ENCODE results near the gene SRC.

The SRC gene

GRCh38 chr20:37419774-37420542 is 74.0 kb downstream of the SRC start:
- H3K4me3 ChIP-seq (replicated peaks; ENCODE audit: insufficient read depth, low read length) = no peak overlapping the region
- H3K27me3 ChIP-seq (ENCODE audit: insufficient read depth, poor library complexity, severe bottlenecking) = peaks cover 28% of the 10 kb centered on the region
- no peak overlapping the region for H3K27ac ChIP-seq (replicated peaks)
- TF ChIP-seq POLR2AphosphoS5 (IDR thresholded peaks at IDR 0.05; ENCODE audit: low read depth) (no peak), CTCF (IDR thresholded peaks at IDR 0.05; ENCODE audit: insufficient read depth, low read length) (no peak), GABPA (IDR thresholded peaks at IDR 0.05; ENCODE audit: low read depth) (no peak), SPI1 (IDR thresholded peaks at IDR 0.05; ENCODE audit: borderline replicate concordance, low read depth) (no peak), REST (IDR thresholded peaks at IDR 0.05; ENCODE audit: insufficient replicate concordance, low read depth) (no peak)
- no peak for DNase-seq (ENCODE audit: low read depth in 1 of 2, low spot score in 1 of 2)

- no peak for DNase-seq (ENCODE audit: low read depth in 1 of 2, low spot score in 1 of 2)
- TF ChIP-seq POLR2AphosphoS5 (IDR thresholded peaks at IDR 0.05; ENCODE audit: low read depth) = no peak
- no peak overlapping the region for H3K27ac ChIP-seq (replicated peaks)
- peaks cover 25% of the 10 kb centered on the region for H3K27me3 ChIP-seq (ENCODE audit: insufficient read depth, poor library complexity, severe bottlenecking)
- H3K4me3 ChIP-seq (replicated peaks; ENCODE audit: insufficient read depth, low read length) = no peak overlapping the region
Observed at GRCh38 chr20:37420610-37421009, 74.7 kb downstream of the SRC start.

- DNase-seq (ENCODE audit: low read depth in 1 of 2, low spot score in 1 of 2) = no peak
- no peak overlapping the region for H3K27ac ChIP-seq (replicated peaks)
- H3K27me3 ChIP-seq (ENCODE audit: insufficient read depth, poor library complexity, severe bottlenecking) = peaks cover 28% of the 10 kb centered on the region
- H3K4me3 ChIP-seq (replicated peaks; ENCODE audit: insufficient read depth, low read length) = no peak overlapping the region
- TF ChIP-seq GABPA (IDR thresholded peaks at IDR 0.05; ENCODE audit: low read depth) (no peak), CTCF (IDR thresholded peaks at IDR 0.05; ENCODE audit: insufficient read depth, low read length) (no peak), SPI1 (IDR thresholded peaks at IDR 0.05; ENCODE audit: borderline replicate concordance, low read depth) (no peak), POLR2AphosphoS5 (IDR thresholded peaks at IDR 0.05; ENCODE audit: low read depth) (no peak), REST (IDR thresholded peaks at IDR 0.05; ENCODE audit: insufficient replicate concordance, low read depth) (no peak)
Observed at GRCh38 chr20:37421060-37421905, 75.3 kb downstream of the SRC start.

- DNase-seq (ENCODE audit: low read depth in 1 of 2, low spot score in 1 of 2) = no peak
Observed at GRCh38 chr20:37421988-37422387, 76.0 kb downstream of the SRC start.

More at GRCh38 chr20:37421988-37422387, 76.0 kb downstream of the SRC start:
- H3K27ac ChIP-seq (replicated peaks) = no peak overlapping the region
- TF ChIP-seq SPI1 (IDR thresholded peaks at IDR 0.05; ENCODE audit: borderline replicate concordance, low read depth) (no peak), POLR2AphosphoS5 (IDR thresholded peaks at IDR 0.05; ENCODE audit: low read depth) (no peak), GABPA (IDR thresholded peaks at IDR 0.05; ENCODE audit: low read depth) (no peak), CTCF (IDR thresholded peaks at IDR 0.05; ENCODE audit: insufficient read depth, low read length) (no peak), REST (IDR thresholded peaks at IDR 0.05; ENCODE audit: insufficient replicate concordance, low read depth) (no peak)
- H3K4me3 ChIP-seq (replicated peaks; ENCODE audit: insufficient read depth, low read length) = no peak overlapping the region
- H3K27me3 ChIP-seq (ENCODE audit: insufficient read depth, poor library complexity, severe bottlenecking) = peaks cover 28% of the 10 kb centered on the region

Measured in HL-60 (cell line).